Measurements from ENCODE around the gene RAPGEFL1.

RAPGEFL1 gene

GRCh38 chr17:40174514-40174913, 2.8 kb upstream of the RAPGEFL1 start:
- no peak overlapping the region for H3K27ac ChIP-seq
- TF ChIP-seq CTCF (conservative IDR thresholded peaks at IDR 0.05): no peak

- H3K27ac ChIP-seq: peak overlapping the region; percentile 74; the same call in 1 of the 2 replicates
- no peak for TF ChIP-seq CTCF (conservative IDR thresholded peaks at IDR 0.05)
These were observed 1.1 kb upstream of the RAPGEFL1 start for GRCh38 chr17:40175928-40176753.

DNA sequence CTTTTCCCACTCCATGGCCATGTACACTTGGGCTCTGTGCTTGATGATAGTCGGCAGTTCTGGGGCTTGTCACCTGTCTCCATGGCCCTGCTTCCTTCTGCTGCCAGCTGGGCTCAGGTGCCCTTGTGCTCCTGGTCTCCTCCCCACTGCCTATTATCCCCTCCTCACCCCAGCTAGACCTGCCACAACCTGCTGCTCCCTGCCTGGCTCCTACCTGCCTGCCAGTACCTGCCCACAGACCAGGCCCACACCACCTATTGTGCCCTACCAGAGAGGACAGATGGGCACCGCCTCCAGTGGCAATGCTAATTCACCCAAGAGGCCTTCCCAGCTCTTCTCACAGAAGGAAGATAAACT, 538 bp upstream of the RAPGEFL1 start:
- H3K27ac ChIP-seq: peak overlapping the region; percentile 74
- no peak for TF ChIP-seq CTCF (conservative IDR thresholded peaks at IDR 0.05)

DNA sequence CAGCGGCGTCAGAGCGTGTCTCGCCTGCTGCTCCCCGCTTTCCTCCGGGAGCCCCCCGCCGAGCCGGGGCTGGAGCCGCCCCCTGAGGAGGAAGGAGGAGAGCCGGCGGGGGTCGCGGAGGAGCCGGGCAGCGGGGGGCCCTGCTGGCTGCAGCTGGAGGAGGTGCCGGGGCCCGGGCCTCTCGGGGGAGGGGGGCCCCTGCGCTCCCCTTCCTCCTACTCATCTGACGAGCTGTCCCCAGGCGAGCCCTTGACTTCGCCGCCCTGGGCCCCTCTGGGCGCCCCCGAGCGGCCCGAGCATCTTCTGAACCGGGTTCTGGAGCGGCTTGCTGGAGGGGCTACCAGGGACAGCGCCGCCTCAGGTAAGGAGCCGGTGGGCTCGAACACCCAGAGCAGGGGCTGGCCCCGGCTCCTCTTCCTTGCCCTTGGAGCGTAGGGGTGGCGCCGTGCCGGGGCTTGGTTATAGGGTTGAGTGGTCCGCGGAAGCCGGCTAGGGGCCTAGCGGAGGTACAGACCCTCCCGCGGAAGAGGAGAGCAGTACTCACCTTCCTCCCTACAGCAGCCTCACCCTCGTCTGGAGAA, 841 bp downstream of the RAPGEFL1 start:
- H3K27ac ChIP-seq: peak overlapping the region; percentile 74
- TF ChIP-seq CTCF (conservative IDR thresholded peaks at IDR 0.05): no peak

DNA sequence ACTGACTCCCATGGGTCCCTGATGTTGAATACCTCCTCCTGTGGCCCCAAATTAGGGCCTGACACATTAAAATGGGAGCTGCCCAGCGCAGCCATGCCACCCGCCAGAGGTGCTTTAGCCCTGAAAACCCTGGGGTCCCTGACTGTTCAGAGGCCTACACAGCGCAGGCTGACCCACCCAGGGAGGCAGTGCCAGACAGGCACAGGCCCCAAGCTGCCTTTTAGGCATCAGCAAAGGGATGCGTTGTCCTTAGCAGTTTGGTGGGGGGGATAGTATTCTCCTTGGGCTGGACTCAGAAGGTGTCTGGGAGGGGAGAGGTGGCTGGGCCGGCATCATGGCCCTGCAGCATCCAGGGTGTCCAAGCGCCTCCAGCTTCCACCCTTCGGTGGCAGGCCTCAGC, 1.4 kb downstream of the RAPGEFL1 start:
- peak overlapping the region; percentile 74; the same call in 1 of the 2 replicates for H3K27ac ChIP-seq
- no peak for TF ChIP-seq CTCF (conservative IDR thresholded peaks at IDR 0.05)

DNA sequence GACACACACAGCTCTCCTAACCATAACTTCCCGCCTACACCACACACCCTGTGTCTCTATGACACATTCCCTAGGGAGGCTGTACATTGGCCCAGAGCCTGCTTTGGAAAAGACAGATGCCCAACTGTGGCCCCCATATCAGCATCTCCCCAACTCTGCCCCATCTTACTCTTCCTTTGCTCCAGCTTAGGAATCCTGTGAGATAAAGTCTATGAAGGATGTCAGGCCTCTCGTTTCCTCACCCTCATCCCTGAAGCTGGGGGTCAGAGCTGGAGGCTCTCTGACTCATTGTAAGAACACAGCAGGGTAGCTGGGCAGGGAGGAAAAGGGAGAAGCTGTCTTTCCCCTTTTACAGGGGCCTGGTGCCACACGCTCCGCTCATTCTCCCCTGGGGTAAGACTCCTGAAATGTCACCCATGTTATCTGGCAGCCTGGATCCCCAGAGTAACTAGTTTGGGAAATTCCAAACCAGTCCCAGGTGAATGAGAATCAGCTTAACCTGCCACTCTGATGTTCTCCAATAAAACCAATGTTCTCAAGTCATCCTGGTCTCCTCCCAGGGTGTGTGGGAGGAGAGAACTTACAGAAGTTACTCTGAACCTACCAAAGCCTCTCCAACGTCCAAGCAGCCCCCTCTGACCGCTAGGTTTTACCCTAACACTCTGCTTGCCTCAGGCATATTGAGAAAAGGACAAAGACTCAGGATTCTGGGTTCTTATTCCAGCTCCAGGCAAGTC, 2.8 kb downstream of the RAPGEFL1 start:
- H3K27ac ChIP-seq: no peak overlapping the region

More for the DNA sequence above, 2.8 kb downstream of the RAPGEFL1 start:
- TF ChIP-seq CTCF (conservative IDR thresholded peaks at IDR 0.05): no peak
